IPS-NIHi11 (cell line): ENCODE measurements around the gene NAV2.
"Not testable (repeated sequence)": the region's sequence is repeated elsewhere in the genome, so short reads cannot be mapped to it uniquely, and the experiment has no call there.

Experiments used
- DNase-seq: peaks from one replicate; pipeline ENCODE4 v3.0.0; 2012; ENCODE audit warnings: mixed read lengths, low spot score

NAV2 gene

DNA sequence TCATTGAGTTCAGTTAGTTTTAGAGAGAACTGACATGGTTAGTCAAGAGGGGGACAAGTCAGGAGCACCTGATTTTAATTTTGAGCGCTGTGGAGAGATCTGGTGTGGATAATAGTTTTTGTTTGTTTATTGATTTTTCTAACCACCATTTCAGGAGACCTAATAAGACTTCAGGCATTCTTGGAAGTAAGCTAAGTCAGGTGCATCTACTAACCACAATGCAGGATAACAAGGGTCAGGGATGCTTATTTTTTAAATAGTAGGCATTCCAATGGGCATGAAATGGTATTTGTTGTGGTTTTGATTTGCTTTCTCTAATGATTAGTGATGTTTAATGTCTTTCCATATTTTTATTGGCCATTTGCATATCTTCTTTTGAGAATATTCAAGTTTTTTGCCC is 212.1 kb downstream of the NAV2 start:
- no peak for DNase-seq

DNA sequence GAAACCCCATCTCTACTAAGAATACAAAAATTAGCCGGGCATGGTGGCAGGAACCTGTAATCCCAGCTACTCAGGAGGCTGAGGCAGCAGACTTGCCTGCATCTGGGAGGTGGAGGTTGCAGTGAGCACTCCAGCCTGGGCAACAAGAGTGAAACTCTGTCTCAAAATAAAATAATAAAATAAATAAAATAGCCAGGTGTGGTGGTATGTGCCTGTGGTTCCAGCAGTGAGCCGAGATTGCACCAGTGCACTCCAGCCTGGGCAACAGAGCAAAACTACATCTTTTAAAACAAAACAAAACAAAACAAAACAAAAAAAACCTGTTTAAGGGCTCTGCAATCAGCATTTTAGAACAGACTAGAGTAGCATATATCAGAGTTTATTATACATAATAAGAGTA is 214.8 kb downstream of the NAV2 start:
- DNase-seq, result not testable (repeated sequence)

DNA sequence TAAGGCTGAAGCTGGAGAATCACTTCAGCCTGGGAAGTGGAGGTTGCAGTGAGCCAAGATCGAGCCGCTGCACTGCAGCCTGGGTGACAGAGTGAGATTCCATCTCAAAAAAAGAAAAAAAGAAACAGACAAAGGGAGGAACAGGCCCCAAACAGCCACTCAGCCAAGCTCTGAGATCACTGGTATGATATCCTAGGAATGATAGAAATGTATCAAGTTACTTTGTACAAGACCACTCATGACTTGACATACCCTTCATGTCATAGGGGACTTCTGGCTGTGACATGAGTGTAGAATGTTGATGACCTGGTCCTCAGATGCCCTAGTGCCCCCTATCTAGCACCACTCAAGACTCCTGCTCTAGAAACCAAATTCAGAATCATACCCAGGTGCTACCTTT is 216.5 kb downstream of the NAV2 start:
- DNase-seq, result no peak

DNA sequence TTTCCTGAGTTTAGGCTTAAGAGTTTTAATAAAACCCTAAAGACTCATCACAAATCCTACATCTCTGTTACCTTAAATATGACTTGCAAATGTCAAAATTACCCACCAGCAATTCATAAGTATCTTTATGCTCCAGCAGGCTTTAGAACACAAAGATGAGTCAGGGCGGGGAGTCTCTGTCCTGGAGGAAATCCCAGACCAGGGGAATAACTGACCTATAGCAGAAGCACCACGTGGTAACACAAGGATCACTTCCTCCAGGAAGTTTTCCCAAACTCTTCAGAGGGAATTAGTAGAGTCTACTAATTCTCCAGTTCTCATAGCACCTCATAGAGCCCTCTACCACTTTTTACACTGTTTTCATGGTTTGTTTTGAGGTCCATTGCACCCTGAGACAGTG is 217.0 kb downstream of the NAV2 start:
- DNase-seq, result no peak

DNA sequence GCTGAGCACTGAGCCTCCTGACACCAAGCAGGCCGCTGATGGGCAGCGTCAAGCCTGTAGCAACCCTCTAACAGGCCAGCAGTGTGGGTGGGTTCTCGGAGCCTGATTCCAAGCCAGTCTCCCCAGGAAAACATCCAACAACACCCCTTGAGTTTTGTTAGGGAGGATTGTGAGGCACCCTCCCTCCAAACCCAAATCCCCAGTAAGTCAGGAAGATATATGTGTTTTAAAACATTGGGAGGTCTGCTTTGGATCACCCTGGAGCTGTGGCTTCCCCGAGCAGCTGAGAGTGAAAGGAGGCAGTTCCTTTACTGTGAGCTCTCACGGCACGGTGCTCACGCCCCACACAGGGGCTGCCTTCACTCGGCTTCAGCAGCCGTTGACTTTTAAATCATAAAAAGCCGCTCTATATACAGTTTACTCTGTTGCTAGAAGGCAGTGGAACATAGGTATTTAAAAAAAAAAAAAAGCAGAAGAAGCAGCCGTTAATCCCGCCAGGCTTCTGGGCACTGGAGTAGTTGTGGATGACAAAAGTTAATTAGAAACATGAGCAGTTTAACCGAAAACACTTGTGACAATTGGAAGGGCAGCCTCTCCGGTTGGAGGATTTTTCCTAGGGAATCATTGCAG is 218.6 kb downstream of the NAV2 start:
- DNase-seq, result no peak

DNA sequence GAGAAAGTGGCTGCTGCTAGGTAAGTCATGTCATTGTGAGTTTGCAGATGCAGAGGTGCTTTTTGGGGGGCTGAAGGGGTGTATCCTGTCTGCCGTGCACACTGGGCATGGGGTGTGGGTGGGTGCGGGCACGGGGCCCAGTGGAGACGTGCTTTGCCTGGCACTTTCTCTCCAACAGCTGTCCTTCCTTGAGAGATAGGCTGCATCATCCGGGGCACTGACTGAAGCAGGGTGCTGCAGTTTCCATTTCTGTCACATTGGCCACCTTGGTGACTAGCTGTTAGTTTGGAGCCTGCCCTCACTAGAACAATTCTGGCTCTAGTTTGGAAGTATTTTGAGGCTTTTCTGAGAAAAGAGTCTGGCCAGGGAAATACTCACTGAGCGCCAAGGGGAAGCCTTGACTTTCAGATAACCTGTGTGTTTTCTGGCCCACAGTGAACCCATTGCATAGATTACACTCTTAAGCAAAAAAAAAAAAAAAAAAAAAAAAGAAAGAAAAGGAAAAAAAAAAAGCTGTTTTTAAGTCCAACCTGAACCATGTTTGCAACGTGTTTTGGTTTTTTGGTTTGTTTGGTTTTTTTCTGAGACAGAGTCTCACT is 219.2 kb downstream of the NAV2 start:
- no peak for DNase-seq

DNA sequence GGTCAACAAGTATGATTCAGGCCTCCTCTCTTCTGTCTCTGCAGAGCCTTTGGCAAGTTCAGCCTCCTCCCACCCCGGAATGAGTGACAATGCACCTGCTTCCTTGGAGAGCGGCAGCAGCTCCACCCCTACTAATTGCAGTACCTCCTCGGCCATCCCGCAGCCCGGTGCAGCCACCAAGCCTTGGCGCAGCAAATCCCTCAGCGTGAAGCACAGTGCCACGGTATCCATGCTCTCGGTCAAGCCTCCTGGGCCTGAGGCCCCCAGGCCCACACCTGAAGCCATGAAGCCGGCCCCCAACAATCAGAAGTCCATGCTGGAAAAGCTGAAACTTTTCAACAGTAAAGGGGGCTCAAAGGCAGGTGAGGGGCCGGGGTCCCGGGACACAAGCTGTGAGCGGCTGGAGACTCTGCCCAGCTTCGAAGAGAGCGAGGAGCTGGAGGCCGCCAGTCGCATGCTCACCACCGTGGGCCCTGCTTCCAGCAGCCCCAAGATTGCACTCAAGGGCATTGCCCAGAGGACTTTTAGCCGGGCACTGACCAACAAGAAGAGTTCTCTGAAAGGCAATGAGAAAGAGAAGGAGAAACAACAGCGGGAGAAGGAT is 220.6 kb downstream of the NAV2 start:
- no peak for DNase-seq

DNA sequence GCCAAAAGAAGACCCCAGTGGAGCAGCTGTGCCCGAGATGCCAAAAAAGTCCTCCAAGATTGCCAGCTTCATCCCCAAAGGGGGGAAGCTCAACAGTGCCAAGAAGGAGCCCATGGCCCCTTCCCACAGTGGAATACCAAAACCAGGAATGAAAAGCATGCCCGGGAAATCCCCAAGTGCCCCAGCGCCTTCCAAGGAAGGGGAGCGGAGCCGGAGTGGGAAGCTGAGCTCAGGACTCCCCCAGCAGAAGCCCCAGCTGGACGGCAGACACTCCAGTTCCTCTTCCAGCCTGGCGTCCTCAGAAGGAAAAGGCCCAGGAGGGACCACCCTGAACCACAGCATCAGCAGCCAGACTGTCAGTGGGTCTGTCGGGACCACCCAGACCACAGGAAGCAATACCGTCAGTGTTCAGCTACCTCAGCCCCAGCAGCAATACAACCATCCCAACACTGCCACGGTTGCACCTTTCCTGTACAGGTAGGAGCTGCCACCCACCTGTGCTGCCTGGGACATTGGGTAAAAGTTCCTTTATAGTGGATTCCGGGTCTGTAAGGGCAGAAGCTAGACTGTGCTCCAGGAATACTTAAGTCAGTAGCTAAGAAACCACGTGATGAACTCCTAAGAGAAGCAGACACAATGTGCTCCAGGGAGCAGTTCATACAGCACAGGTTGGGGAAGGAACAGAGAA is 221.3 kb downstream of the NAV2 start:
- no peak for DNase-seq

DNA sequence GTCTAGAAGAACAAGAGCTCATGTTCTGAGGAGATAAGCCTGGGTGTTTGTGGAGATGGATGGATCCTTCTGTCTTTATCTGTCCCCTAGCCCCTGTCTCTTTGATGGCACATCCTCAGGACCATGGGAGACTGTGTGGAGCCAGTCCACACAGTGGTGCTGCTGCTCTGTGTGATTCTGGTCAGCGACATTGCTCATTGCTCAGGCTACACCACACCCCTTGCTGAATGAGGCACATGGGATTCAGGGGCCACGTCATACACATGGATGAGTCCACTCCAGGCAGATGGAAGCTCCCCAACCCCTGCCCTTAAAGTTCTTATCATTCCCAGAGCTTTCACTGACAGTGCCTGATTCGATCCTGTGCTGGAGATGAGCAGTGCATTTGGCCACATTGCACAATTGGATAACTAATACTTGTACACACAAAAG is 222.2 kb downstream of the NAV2 start:
- no peak for DNase-seq

DNA sequence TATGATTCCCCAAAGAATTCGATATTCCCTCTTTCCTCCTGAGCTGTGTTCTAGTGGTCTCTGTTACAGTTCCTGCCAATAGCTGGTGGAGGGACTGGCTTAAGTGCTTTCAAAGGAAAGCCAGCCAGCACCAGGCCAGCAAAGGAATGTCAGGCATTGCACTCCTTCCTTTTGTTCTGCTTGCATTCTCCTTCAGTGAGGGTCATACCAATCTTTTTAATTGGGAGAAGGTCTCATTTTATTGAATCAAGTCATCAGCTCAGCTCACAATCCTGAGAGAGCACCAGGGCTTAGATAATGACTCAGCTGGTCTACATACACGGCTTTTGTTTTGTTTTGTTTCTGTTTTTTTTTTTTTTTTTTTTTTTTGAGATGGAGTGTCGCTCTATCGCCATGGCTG is 222.9 kb downstream of the NAV2 start:
- peak; percentile 50 for DNase-seq

DNA sequence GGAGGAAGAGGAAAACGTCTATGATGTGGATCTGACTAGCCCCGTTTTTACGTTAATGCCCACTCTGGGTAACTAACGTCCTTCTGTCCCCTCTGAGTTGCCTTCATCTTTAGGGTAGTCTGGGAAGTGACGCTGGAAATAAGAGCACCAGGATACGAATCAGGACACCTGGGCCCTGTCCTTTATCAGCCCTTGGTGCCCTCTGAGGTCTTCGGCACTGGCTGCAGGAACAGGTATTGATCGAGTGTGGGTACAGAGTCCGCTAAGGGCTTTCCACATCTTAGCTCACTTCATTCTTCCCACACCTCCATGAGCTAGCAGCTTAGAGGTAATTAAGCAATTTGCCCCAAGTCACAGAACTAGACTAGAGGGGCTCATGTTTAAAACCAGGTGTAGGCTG is 223.8 kb downstream of the NAV2 start:
- no peak for DNase-seq

DNA sequence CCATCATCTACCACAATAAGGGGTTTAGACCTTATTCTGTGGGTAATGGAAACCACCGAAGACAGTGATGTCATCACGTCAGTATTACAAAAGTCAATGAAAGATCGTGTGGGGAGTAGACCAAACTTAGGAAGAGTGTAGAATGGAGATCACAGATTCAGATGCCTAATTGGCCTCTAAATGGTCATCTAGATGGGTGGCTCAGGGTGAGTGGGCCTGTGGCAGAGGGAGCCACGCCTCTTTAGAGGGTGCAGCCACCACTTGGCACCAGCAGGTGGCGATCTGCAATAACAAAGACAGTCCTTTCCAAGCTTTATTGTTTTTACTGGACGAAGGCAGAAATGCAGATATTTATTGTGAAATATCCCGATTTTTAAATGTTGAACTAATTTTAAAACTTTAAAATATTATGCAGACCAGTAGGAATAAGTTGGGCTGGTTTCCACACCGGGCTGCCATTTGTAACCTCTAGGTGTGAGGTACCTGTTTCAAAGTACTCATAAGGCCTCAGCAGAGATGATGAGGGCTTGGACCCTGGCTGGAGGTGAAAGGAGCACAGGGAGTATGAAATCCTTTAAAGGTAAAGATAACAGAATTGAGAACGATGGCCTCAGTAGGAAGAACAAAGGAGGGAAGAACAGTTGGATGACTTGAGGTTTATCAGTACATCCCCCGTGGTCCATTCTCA is 225.7 kb downstream of the NAV2 start:
- peak; percentile 81 for DNase-seq

DNA sequence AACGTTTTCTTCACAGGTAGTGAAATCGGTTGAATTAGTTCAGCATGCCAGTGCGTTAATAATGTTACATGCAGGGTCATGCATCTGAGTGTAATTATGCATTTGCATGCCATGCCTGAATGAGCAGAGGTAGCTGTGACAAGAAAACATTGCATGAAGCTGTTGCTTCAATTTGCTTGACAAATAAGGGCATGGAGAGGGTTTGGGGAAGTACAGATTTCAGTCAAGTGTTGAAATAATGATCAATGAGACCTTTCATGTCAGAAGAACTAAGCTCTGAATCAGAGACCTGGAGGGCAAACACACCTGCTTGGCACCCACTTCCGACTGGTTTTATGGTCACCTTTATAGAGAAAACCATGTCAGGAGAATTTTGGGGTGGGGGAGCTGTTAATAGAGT is 226.2 kb downstream of the NAV2 start:
- no peak for DNase-seq

DNA sequence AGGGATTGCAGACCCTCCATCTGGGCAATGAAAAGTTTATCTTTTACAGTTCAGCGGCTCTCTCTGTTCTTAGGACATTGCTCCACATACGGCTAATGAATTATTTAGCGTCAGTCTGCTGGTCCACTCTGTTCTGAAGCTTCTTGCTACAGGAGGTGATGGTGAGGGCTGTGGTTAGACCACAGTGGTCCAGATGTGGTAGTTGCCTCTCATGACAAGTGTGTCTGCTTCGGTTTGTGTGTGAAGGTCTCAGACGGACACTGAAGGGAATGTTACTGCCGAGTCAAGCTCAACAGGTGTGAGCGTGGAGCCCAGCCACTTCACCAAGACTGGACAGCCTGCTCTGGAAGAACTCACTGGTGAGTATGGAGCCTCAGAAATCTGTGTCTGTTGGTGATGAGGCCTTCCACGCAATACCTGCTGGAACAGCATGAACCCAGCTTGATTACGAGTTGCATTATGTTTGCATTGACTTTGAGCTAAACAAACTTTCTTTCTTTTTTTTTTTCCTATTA is 226.8 kb downstream of the NAV2 start:
- DNase-seq, result no peak

DNA sequence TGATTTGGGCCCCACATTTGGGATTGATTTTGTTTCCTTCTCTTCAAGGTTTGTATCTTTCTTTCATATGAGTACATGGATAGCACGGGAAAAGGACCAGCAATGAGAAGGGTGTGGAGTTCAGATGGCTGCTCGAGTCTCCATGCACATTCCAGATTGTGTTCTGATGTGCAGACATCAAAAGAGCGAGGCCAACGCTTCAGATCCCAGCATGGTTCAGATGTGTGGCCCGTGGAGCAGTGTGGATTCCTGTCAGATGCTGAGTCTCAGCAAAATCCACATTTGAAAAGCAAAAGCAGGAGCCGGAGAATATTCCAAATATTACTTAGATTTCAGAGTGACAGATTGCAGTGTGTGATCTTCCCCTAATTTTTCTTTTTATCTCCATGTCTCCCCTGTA is 228.2 kb downstream of the NAV2 start:
- DNase-seq, result no peak

DNA sequence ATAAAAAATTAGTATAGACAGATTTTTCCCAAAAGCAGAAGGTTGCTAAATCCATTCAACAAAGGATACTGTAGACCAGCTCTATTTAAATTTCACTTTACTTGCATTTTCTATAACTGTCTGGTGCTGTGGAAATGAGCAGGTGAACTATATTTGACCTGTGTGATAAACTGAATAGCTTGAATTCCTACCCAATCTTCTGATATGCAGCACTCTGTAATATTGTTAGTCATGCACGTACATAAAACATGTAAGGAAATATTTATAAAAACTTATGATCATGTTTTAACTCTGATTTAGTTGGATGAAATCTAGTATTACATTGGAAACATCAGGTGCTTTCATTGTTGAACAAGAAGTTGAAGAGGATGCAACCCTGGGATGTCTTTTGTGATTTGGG is 234.0 kb downstream of the NAV2 start:
- no peak for DNase-seq

DNA sequence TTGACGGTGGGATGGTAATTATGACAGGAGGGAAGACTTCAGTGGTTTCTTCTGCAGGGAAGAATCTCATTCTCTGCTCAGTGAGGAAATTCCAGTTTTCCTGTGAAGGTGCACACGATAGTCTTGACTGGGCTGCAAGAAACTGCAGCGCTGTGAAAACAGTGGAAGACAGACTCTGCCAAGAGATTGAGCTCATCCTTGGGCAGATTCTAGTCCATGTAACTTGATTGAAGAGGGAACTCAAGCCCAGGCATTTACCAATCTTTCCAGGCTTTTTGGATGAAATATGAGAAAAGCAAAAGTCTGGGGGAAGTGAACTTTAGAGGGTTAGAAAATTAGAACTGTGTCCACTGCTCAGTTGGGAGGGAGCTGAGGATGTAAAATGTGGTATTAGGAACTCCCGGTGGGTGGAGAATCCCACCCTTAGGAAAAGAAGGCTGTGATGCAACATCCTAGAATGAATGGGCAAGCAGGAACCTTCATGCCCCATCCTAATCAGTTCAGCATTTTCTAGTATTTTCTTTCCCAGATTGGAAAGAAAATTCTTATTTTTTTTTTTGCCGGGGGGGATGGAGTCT is 235.0 kb downstream of the NAV2 start:
- DNase-seq, result no peak

DNA sequence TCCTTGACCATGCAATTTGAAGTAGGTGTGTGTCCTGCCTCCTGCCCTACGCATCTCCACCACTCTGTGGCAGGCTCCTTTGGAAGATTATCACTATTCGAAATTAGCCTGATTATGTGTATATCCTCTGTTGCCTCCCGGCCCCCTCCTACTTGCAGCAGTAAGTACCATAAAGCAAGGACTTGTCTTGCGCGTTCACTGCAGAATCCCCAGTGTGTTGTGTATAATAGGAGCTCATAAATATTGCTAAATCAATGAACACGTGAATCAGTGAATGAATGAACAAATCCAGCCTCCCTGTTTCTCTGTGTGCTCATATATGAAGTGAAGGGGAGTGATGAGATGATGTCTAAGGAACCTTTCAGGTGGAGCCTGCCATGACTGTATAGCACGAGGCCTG is 237.0 kb downstream of the NAV2 start:
- DNase-seq, result no peak

DNA sequence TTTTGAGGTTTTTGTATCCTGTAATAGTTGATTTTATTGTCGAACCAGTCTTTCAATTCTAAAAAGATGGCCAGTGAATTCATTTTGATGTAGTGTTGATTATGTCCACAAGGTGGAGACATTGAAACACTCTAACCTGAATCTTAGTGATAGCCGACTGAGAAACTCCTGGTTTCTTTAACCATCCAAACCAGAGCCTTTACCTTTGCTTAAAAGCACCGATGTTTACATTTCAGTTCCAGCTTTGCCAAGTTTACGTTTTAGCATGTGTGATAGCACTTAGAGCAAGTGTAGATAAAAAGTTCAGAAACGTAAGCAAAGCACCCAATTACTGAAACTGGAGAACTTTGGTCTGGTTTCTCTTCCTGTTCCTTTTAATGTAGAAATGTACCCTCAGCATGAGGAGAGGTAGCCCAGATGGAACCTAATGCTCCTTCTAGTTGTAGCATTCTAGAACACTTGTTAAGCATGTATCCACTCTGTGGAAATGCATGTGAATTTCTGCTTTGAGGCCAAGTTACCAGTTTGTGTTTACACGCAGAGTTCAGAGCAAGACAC is 239.0 kb downstream of the NAV2 start:
- DNase-seq, result peak; percentile 48

DNA sequence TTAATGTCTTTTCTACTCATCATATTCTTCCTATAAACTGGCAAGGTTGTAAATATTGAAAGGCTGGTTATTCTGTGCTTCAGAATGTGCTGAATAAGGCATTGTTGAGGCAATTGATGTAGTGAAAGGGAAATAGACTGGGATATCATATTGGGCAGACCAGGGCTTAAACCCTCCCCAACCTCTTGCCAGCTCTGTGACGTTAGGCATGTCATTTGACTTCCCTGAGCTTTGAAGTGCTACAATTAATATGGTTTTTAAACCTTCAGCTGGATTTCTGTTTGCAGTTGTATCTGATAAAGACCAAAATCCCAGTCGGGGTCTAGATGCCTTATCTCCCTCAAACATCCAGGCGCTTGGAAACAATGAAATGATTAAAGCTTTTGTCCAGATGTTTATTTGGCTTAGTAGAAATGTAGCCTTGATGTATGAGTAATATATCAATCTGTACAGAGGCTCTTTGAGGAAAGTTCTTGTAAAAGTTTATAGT is 239.5 kb downstream of the NAV2 start:
- no peak for DNase-seq

DNA sequence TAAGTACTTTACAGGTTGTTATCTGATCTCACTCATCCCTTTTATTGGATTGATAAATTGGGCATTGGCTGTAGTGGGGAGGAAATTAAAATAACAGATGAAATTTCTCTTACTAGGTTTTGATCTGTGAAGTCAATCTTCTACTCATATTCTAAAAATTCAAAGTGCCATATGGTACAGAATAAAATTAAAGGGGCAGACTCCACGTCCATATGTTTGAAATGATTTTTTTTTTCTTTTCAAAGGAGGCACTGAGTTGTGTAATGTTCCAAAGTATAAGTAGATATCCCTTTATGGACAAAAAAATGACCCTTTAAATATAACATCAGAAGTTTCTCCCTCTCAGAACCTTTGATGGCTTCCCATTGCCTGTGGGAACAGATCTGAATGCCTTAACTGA is 240.3 kb downstream of the NAV2 start:
- no peak for DNase-seq

DNA sequence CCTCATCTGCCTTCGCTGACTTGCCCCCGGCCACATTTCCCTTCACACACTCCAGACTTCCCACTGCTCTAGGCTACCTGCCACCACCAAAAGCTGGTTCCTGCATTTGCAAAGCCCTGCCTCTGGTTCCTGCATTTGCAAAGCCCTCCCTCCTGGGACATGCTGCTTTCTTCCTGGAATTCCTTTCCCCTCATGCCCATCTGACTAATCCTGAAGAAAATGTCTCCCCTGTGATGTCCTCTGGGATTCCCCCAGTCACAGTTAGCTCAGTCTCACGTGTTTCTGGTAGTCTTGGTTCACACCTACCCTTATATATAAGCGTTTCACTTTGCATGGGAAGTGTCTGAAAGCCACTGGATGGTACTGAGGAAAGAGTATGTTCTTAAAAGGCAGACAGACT is 240.7 kb downstream of the NAV2 start:
- peak; percentile 50 for DNase-seq
